Measurements from ENCODE around the gene LIX1L. TPM values are rescaled to one million over a fixed set of nuclear protein-coding genes. Genes with fewer than 3 reads are reported as not detected.

LIX1L gene
- total and polyA plus RNA-seq, 2 donors (not counting 1 experiment from before 2014, with no cell fraction given), result 14.4 to 31.7 TPM

DNA sequence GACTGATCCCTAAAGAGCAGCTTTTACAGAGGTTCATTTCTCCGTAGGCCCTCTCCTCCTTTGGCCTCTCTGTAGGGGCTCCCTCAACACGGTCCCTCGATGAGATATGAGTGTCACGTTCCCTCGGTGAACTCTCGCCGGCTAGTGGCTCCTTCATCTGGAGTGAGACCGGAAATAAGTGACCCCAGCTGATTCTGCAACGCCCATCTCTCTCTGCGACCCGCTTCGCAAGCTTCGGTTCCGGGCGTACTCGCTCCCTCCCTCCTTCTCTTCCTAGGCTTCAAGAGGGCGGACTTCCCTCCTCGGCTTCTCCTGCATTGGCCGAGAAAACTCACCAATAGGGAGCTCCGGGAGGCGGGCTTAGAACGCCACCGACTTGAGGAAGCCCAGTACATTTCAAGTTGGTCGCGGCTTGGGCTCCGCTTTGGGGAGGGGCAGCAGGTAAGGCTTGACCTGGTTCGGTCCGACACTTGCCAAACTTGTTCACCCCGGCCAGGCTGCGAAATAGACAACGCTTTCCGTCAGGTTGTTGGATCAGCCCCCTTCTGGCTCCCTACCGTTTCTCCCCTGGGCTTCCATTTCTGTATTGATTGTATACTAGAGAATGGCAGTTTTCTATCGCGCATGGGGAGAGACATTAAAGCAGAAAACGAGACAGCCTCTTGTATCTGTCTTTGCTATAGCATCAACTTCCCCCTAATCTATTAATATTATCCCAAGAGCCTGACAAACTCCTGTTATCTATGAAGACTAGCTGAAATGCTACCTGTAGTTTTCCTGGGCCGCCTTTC, 6.7 kb upstream of the LIX1L start, which contains the start of the genes ANKRD34A and POLR3GL:
ANKRD34A (minus strand) TSS at position 248 of the 791 bp plus-strand sequence. CDS start 2,816 bp downstream, outside the sequence.
POLR3GL (plus strand) TSS at position 363 of the 791 bp plus-strand sequence. CDS start 10,176 bp downstream, outside the sequence.
- Mint-ChIP-seq H3K27me3 (no peaks in the 10 kb centered on the region), H3K4me1 (peaks cover 59% of the 10 kb centered on the region), H3K4me3 (peak within 1 kb of the TSS; percentile 95), H3K27ac (peak within 1 kb of the TSS; percentile 97), H3K9me3 (ENCODE audit: insufficient read depth) (no peaks in the 10 kb centered on the region)
- Histone ChIP-seq H3K9ac (ENCODE audit: low read length) (peak within 1 kb of the TSS; percentile 77), H3K79me2 (ENCODE audit: control insufficient read depth, insufficient read depth, low read length) (peaks cover 71% of the 10 kb centered on the region), H3K27ac (ENCODE audit: low read length in 2 of 2) (peak within 1 kb of the TSS; percentile 59 to 85), H3K4me1 (ENCODE audit: control insufficient read depth in 2 of 2, insufficient read depth in 2 of 2, low read length in 2 of 2) (peaks cover 33 to 50% of the 10 kb centered on the region in 2 donors), H3K36me3 (replicated peaks in 1 of 2; ENCODE audit: control extremely low read depth in 1 of 2, control insufficient read depth in 1 of 2, extremely low read depth in 1 of 2, insufficient read depth in 2 of 2, low read length in 1 of 2) (peaks cover 0 to 2% of the 10 kb centered on the region in 2 experiments), H3K27me3 (replicated peaks in 1 of 4; ENCODE audit: control extremely low read depth in 1 of 4, control insufficient read depth in 3 of 4, insufficient read depth in 4 of 4, low read length in 3 of 4) (no peaks in the 10 kb centered on the region), H3K4me2 (replicated peaks; ENCODE audit: low read depth, low read length, poor library complexity, severe bottlenecking) (peak within 1 kb of the TSS; percentile 89), H3K9me3 (ENCODE audit: control extremely low read depth in 1 of 3, control insufficient read depth in 2 of 3, insufficient read depth in 1 of 3, low read length in 2 of 3) (peaks cover 0 to 7% (median 6%) of the 10 kb centered on the region in 3 donors), H3K4me3 (ENCODE audit: control extremely low read depth in 1 of 5, extremely low read depth in 1 of 5, insufficient read depth in 1 of 5, low read depth in 2 of 5, low read length in 4 of 5) (peak within 1 kb of the TSS; percentile 54 to 91 (median 87)), H2AFZ (ENCODE audit: insufficient read depth, low read depth, low read length, poor library complexity, severe bottlenecking) (peak within 1 kb of the TSS; percentile 89), H4K20me1 (ENCODE audit: control insufficient read depth, insufficient read depth, low read length, poor library complexity, severe bottlenecking) (no peaks in the 10 kb centered on the region)
- TF ChIP-seq EZH2 (IDR thresholded peaks at IDR 0.05; ENCODE audit: borderline replicate concordance, insufficient read depth, low read depth, low read length, poor library complexity, severe bottlenecking), result no peak
- TF ChIP-seq, protein P1, sequence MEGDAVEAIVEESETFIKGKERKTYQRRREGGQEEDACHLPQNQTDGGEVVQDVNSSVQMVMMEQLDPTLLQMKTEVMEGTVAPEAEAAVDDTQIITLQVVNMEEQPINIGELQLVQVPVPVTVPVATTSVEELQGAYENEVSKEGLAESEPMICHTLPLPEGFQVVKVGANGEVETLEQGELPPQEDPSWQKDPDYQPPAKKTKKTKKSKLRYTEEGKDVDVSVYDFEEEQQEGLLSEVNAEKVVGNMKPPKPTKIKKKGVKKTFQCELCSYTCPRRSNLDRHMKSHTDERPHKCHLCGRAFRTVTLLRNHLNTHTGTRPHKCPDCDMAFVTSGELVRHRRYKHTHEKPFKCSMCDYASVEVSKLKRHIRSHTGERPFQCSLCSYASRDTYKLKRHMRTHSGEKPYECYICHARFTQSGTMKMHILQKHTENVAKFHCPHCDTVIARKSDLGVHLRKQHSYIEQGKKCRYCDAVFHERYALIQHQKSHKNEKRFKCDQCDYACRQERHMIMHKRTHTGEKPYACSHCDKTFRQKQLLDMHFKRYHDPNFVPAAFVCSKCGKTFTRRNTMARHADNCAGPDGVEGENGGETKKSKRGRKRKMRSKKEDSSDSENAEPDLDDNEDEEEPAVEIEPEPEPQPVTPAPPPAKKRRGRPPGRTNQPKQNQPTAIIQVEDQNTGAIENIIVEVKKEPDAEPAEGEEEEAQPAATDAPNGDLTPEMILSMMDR (IDR thresholded peaks at IDR 0.05), result no peak
- 1% methylated on average over 28 of the region's 37 CpGs for WGBS (ENCODE audit: insufficient coverage)
- ATAC-seq (ENCODE audit: low read depth) (peak; percentile 91), DNase-seq (peak; percentile 92)
- intact Hi-C loops (cut with micrococcal nuclease), result loop anchor here (1.0 kb wide), 4 partner anchors 8 to 46 kb away; partner anchors contain the start of genes PEX11B and RBM8A
- CTCF ChIA-PET, result interaction anchor here (0.6 to 5.6 kb wide), 16 partner anchors 15 to 119 kb away, joined by 3 to 82 read pairs (median 6); partner anchors contain the start of genes ANKRD35, ITGA10, NUDT17 and PIAS3
- POLR2A ChIA-PET, result interaction anchor here (0.5 to 3.5 kb wide), 12 partner anchors 9 to 119 kb away, joined by 3 to 43 read pairs (median 6); partner anchors contain the start of genes NUDT17, PEX11B, PIAS3 and RBM8A
